IMR-90 (cell line): Measurements from ENCODE around the gene IL36RN. TPM values are rescaled to one million over a fixed set of nuclear protein-coding genes. Genes with fewer than 3 reads are reported as not detected.

ENCODE experiments used
- ATAC-seq: fragments of 200-7000 bp; cut with Tn5 transposase; 2 replicates; pipeline ENCODE4 v1.9.1; 2020; ENCODE audit warnings: low read depth, mild to moderate bottlenecking, moderate library complexity
- BruUV-seq: library from RNA; stranded (reverse); fragments of 400-500 nt; replicated peaks from 2 replicates; lab custom pipeline; 2021; lab: Mats Ljungman, UMichigan
- CTCF ChIA-PET: fragments of 300-600 bp; formaldehyde crosslinking; extraction: SDS; loops from one replicate; lab custom pipeline; 2021; ENCODE audit warnings: antibody characterized with exemption; lab: Yijun Ruan, JAX
- POLR2A ChIA-PET: fragments of 300-600 bp; sonication (Branson Sonifier 250); formaldehyde crosslinking; loops from one replicate; lab custom pipeline; 2022; ENCODE audit warnings: antibody characterized with exemption; ENCODE audit not compliant: unreplicated experiment; lab: Charles Lee
- DNase-seq: peaks from one replicate; pipeline ENCODE4 v3.0.0; 2013
- H2AFZ ChIP-seq: replicated peaks from 2 replicates; pipeline ENCODE3; 2013; ENCODE audit warnings: low read length, mild to moderate bottlenecking; ENCODE audit not compliant: poor library complexity
- H2AK5ac ChIP-seq: 2 replicates; pipeline ENCODE4 v1.6.1; 2013; ENCODE audit warnings: low read depth, low read length, inconsistent platforms
- H2AK9ac ChIP-seq: replicated peaks from 2 replicates; pipeline ENCODE3; 2013; ENCODE audit warnings: mild to moderate bottlenecking, low read depth, low read length, moderate library complexity; ENCODE audit not compliant: poor library complexity
- H2BK120ac ChIP-seq: 2 replicates; pipeline ENCODE4 v1.6.1; 2013; ENCODE audit warnings: low read depth, low read length, inconsistent platforms
- H2BK15ac ChIP-seq: 3 replicates; pipeline ENCODE4 v1.6.1; 2013; ENCODE audit warnings: low read depth, low read length, inconsistent platforms
- H2BK20ac ChIP-seq: 2 replicates; pipeline ENCODE4 v1.6.1; 2013; ENCODE audit warnings: low read depth, mild to moderate bottlenecking, inconsistent platforms, low read length, moderate library complexity
- H2BK5ac ChIP-seq: 2 replicates; pipeline ENCODE4 v1.6.1; 2013; ENCODE audit warnings: mild to moderate bottlenecking, low read depth, low read length, inconsistent platforms; ENCODE audit not compliant: poor library complexity, severe bottlenecking
- H3K14ac ChIP-seq: replicated peaks from 2 replicates; pipeline ENCODE4 v1.6.1; 2013; ENCODE audit warnings: low read depth, low read length, inconsistent platforms
- H3K18ac ChIP-seq: 2 replicates; pipeline ENCODE4 v1.6.1; 2013; ENCODE audit warnings: low read depth, low read length, control low read depth
- H3K23ac ChIP-seq: 2 replicates; pipeline ENCODE4 v1.6.1; 2013; ENCODE audit warnings: low read depth, low read length, inconsistent platforms
- H3K27ac ChIP-seq: 2 replicates; pipeline ENCODE4 v1.5.1; 2013; ENCODE audit warnings: mild to moderate bottlenecking, control low read depth, low read length; ENCODE audit not compliant: insufficient read depth
- H3K27me3 ChIP-seq: 2 replicates; pipeline ENCODE4 v1.6.1; 2013; ENCODE audit warnings: low read length; ENCODE audit not compliant: control insufficient read depth, insufficient read depth
- H3K36me3 ChIP-seq: 2 replicates; pipeline ENCODE4 v1.6.1; 2013; ENCODE audit warnings: low read length, mixed read lengths; ENCODE audit not compliant: control insufficient read depth, insufficient read depth
- H3K4ac ChIP-seq: 2 replicates; pipeline ENCODE4 v1.6.1; 2013; ENCODE audit warnings: low read depth, low read length, inconsistent platforms
- H3K4me1 ChIP-seq: 2 replicates; pipeline ENCODE4 v1.6.1; 2013; ENCODE audit warnings: low read length, mixed read lengths; ENCODE audit not compliant: control insufficient read depth, insufficient read depth
- H3K4me2 ChIP-seq: 2 replicates; pipeline ENCODE4 v1.6.1; 2013; ENCODE audit warnings: low read depth, mild to moderate bottlenecking, control low read depth, low read length, moderate library complexity
- H3K4me3 ChIP-seq: 2 replicates; pipeline ENCODE4 v1.5.1; 2013; ENCODE audit warnings: low read depth, mild to moderate bottlenecking, control low read depth, low read length, moderate library complexity; ENCODE audit not compliant: insufficient read depth
- H3K56ac ChIP-seq: 2 replicates; pipeline ENCODE4 v1.6.1; 2013; ENCODE audit warnings: low read length, inconsistent platforms; ENCODE audit not compliant: insufficient read depth; ENCODE audit errors: extremely low read depth
- H3K79me1 ChIP-seq, 2 experiments: 2 replicates each; pipeline ENCODE4 v1.6.1; 2013; ENCODE audit warnings: low read length in 2 of 2, inconsistent platforms in 1 of 2, low read depth in 1 of 2
- H3K9ac ChIP-seq: 2 replicates; pipeline ENCODE4 v1.6.1; 2013; ENCODE audit warnings: low read depth, low read length, control low read depth
- H3K9me1 ChIP-seq: 2 replicates; pipeline ENCODE4 v1.6.1; 2013; ENCODE audit warnings: low read length, inconsistent platforms; ENCODE audit not compliant: insufficient read depth
- H3K9me3 ChIP-seq: 2 replicates; pipeline ENCODE4 v1.6.1; 2013; ENCODE audit warnings: low read length; ENCODE audit not compliant: control insufficient read depth, insufficient read depth
- H4K20me1 ChIP-seq: 2 replicates; pipeline ENCODE4 v1.6.1; 2013; ENCODE audit warnings: low read length, inconsistent platforms; ENCODE audit not compliant: insufficient read depth
- H4K5ac ChIP-seq: 2 replicates; pipeline ENCODE4 v1.6.1; 2013; ENCODE audit warnings: mild to moderate bottlenecking, low read depth, low read length, control low read depth
- H4K8ac ChIP-seq, 2 experiments: 2 replicates each; pipeline ENCODE4 v1.6.1; 2013; ENCODE audit warnings: low read depth in 2 of 2, low read length in 2 of 2, control low read depth in 1 of 2, inconsistent platforms in 1 of 2
- H4K91ac ChIP-seq: 2 replicates; pipeline ENCODE4 v1.6.1; 2013; ENCODE audit warnings: low read depth, low read length, inconsistent platforms; ENCODE audit not compliant: insufficient read depth
- BHLHE40 ChIP-seq: fragments of 150-350 bp; IDR thresholded peaks from 2 replicates; pipeline ENCODE4 v1.6.1; 2016; ENCODE audit warnings: mild to moderate bottlenecking, low read depth, low read length
- CEBPB ChIP-seq: IDR thresholded peaks from 2 replicates; pipeline ENCODE4 v1.6.1; 2012; ENCODE audit warnings: low read depth, low read length, improper control_type of control experiment
- CHD1 ChIP-seq: IDR thresholded peaks from 2 replicates; pipeline ENCODE4 v1.6.1; 2012; ENCODE audit warnings: low read depth, low read length, improper control_type of control experiment
- CTCF ChIP-seq: conservative IDR thresholded peaks from 2 replicates; pipeline ENCODE4 v1.5.1; 2012; ENCODE audit warnings: mild to moderate bottlenecking, low read depth, low read length, improper control_type of control experiment
- ELK1 ChIP-seq: fragments of 150-350 bp; IDR thresholded peaks from 2 replicates; pipeline ENCODE4 v1.6.1; 2016; ENCODE audit warnings: low read depth, mild to moderate bottlenecking, low read length, moderate library complexity, borderline replicate concordance
- FOS ChIP-seq: fragments of 150-350 bp; IDR thresholded peaks from 2 replicates; pipeline ENCODE4 v1.6.1; 2016; ENCODE audit warnings: low read depth, low read length
- MAFK ChIP-seq: IDR thresholded peaks from 2 replicates; pipeline ENCODE4 v1.6.1; 2012; ENCODE audit warnings: low read depth, low read length, improper control_type of control experiment
- MAZ ChIP-seq: IDR thresholded peaks from 2 replicates; pipeline ENCODE4 v1.6.1; 2012; ENCODE audit warnings: low read depth, mild to moderate bottlenecking, low read length, improper control_type of control experiment, moderate library complexity, borderline replicate concordance
- MXI1 ChIP-seq: IDR thresholded peaks from 2 replicates; pipeline ENCODE4 v1.6.1; 2012; ENCODE audit warnings: low read depth, mild to moderate bottlenecking, low read length, moderate library complexity, borderline replicate concordance
- NFE2L2 ChIP-seq: fragments of 150-350 bp; IDR thresholded peaks from 2 replicates; pipeline ENCODE4 v1.6.1; 2016; ENCODE audit warnings: low read depth, mild to moderate bottlenecking, low read length
- POLR2A ChIP-seq: IDR thresholded peaks from 2 replicates; pipeline ENCODE4 v1.6.1; 2012; ENCODE audit warnings: mild to moderate bottlenecking, low read depth, low read length
- RAD21 ChIP-seq: IDR thresholded peaks from 2 replicates; pipeline ENCODE4 v1.6.1; 2012; ENCODE audit warnings: low read length, improper control_type of control experiment
- RCOR1 ChIP-seq: IDR thresholded peaks from 2 replicates; pipeline ENCODE4 v1.6.1; 2012; ENCODE audit warnings: mild to moderate bottlenecking, low read length, improper control_type of control experiment; ENCODE audit not compliant: insufficient replicate concordance
- RFX5 ChIP-seq: IDR thresholded peaks from 2 replicates; pipeline ENCODE4 v1.8.0; 2012; ENCODE audit warnings: low read depth, mild to moderate bottlenecking, low read length, moderate library complexity
- SMC3 ChIP-seq: fragments of 150-350 bp; IDR thresholded peaks from 2 replicates; pipeline ENCODE4 v1.6.1; 2016; ENCODE audit warnings: low read depth, mild to moderate bottlenecking, antibody characterized with exemption, low read length, moderate library complexity
- USF2 ChIP-seq: fragments of 150-350 bp; IDR thresholded peaks from 2 replicates; pipeline ENCODE4 v1.6.1; 2017; ENCODE audit warnings: mild to moderate bottlenecking, antibody characterized with exemption, low read length, low read depth
- WGBS, 2 experiments: methylation state at CpG; one replicate each; pipeline versions ENCODE4 v1.1.5 to v1.1.7; 2013; ENCODE audit warnings: missing lambda C conversion rate in 2 of 2; ENCODE audit not compliant: insufficient read length in 1 of 2; ENCODE audit errors: extremely low coverage in 2 of 2; 5-methylcytosine and 5-hydroxymethylcytosine counted together
- dilution Hi-C: fragments of 300-500 bp; cut with HindIII; formaldehyde crosslinking; loops from one replicate; pipeline ENCODE4 v1.14.3; 2018; ENCODE audit warnings: low sequenced_read_pairs; ENCODE audit not compliant: unreplicated experiment
- in situ Hi-C: fragments of 300-500 bp; cut with MboI; formaldehyde crosslinking; loops from 3 replicates; pipeline ENCODE4 v1.14.3; 2019; ENCODE audit warnings: low sequenced_read_pairs, inconsistent platforms, mixed read lengths
- intact Hi-C: fragments of 100-400 bp; cut with micrococcal nuclease; formaldehyde crosslinking; loops from 2 replicates; pipeline ENCODE4 v1.10.0; 2022
- polyA plus RNA-seq, 3 experiments: library from polyadenylated mRNA; depleted of rRNA; stranded (reverse); fragments of >200 nt; gene quantifications; 2 replicates each; pipeline ENCODE4 v1.2.3, GENCODE V29; 2012; ENCODE audit warnings: low replicate concordance in 1 of 3
- total RNA-seq: library from RNA; depleted of rRNA; stranded (reverse); fragments of >200 nt; gene quantifications from 2 replicates; pipeline ENCODE4 v1.2.3, GENCODE V29; 2012

Gene IL36RN
- total and polyA plus RNA-seq, 2 of the 4 experiments (the other 2 are of a cell fraction): not detected

DNA sequence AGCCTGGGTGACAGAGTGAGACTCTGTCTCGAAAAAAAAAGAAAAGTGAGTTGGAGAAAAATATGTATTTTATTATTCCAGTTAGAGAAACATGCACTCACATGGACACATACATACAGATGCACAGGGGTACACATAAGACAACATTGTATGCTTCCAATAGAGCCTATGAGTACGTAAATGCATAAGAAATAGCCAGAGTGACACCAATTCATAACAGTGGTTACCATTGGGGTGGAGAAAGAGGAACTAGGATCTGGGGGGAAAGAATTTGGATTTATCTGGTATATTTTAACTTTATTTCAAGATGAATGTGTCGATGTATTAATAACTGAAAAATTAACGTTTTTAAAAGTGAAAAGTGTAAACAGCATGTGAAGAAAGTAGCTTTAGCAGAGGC is 37.7 kb upstream of the IL36RN start:
- Histone ChIP-seq H3K4me2 (no peak overlapping the region), H3K36me3 (no peaks in the 10 kb centered on the region), H3K4ac (no peak overlapping the region), H2BK5ac (no peak overlapping the region), H3K79me1 (no peaks in the 10 kb centered on the region), H3K18ac (no peak overlapping the region), H2BK15ac (no peak overlapping the region), H2BK120ac (no peak overlapping the region), H3K27me3 (peaks cover 6% of the 10 kb centered on the region; the same call in 1 of the 2 replicates), H4K20me1 (no peaks in the 10 kb centered on the region), H4K8ac (no peak overlapping the region), H3K14ac (no peak overlapping the region), H3K23ac (no peak overlapping the region), H3K9ac (no peak overlapping the region), H2AFZ (no peak overlapping the region), H4K91ac (no peak overlapping the region), H2AK5ac (no peak overlapping the region), H3K56ac (no peak overlapping the region), H3K4me1 (no peaks in the 10 kb centered on the region), H4K5ac (no peak overlapping the region), H3K27ac (no peak overlapping the region), H3K9me1 (no peaks in the 10 kb centered on the region), H3K9me3 (no peaks in the 10 kb centered on the region), H2BK20ac (no peak overlapping the region), H2AK9ac (no peak overlapping the region), H3K4me3 (no peak overlapping the region)
- ChIA-PET CTCF (no interaction called here), POLR2A (no interaction called here)
- WGBS, 2 experiments: 17% methylated on average over 3 of the region's 4 CpGs; no CpG with 5 or more reads in 1 of the 2 experiments
- dilution Hi-C loops: no loop called here
- BruUV-seq: no TSS peak
- no peak for ATAC-seq
- in situ Hi-C loops: no loop called here
- DNase-seq: no peak
- TF ChIP-seq CTCF: no peak
- TF ChIP-seq RFX5: no peak
- no peak for TF ChIP-seq ELK1
- no peak for TF ChIP-seq RAD21
- no peak for TF ChIP-seq BHLHE40
- no peak for TF ChIP-seq USF2
- TF ChIP-seq CEBPB: no peak
- no peak for TF ChIP-seq MAZ
- no peak for TF ChIP-seq CHD1
- no peak for TF ChIP-seq SMC3
- no peak for TF ChIP-seq MAFK
- TF ChIP-seq NFE2L2: no peak
- TF ChIP-seq POLR2A: no peak
- no peak for TF ChIP-seq MXI1
- TF ChIP-seq RCOR1: no peak
- no peak for TF ChIP-seq FOS
- intact Hi-C loops: no loop called here
